Memory B cell (primary cell): Measurements from ENCODE around the gene SLC27A2.

Experiments used
- ATAC-seq: fragments of 150-1000 bp; cut with Tn5 transposase; 2 replicates; pipeline ENCODE4 v1.10.0; 2021; ENCODE audit warnings: low read depth, mild to moderate bottlenecking, moderate library complexity
- DNase-seq, 2 donors: peaks; one replicate each; pipeline ENCODE4 v3.0.0; 2022; ENCODE audit warnings: low spot score in 2 of 2
- H3K27ac Mint-ChIP-seq: one replicate; pipeline ENCODE4 v1.8.0; 2022; ENCODE audit warnings: mild to moderate bottlenecking, moderate library complexity, mixed read lengths
- H3K27me3 Mint-ChIP-seq: one replicate; pipeline ENCODE4 v1.8.0; 2022; ENCODE audit warnings: mixed read lengths
- H3K36me3 Mint-ChIP-seq: one replicate; pipeline ENCODE4 v1.8.0; 2022; ENCODE audit warnings: mild to moderate bottlenecking, mixed read lengths
- H3K4me1 Mint-ChIP-seq: one replicate; pipeline ENCODE4 v1.8.0; 2022; ENCODE audit warnings: mixed read lengths
- H3K4me3 Mint-ChIP-seq: one replicate; pipeline ENCODE4 v1.8.0; 2022; ENCODE audit warnings: mild to moderate bottlenecking, moderate library complexity, mixed read lengths
- H3K9me3 Mint-ChIP-seq: one replicate; pipeline ENCODE4 v1.8.0; 2022; ENCODE audit warnings: mixed read lengths

The SLC27A2 gene

DNA sequence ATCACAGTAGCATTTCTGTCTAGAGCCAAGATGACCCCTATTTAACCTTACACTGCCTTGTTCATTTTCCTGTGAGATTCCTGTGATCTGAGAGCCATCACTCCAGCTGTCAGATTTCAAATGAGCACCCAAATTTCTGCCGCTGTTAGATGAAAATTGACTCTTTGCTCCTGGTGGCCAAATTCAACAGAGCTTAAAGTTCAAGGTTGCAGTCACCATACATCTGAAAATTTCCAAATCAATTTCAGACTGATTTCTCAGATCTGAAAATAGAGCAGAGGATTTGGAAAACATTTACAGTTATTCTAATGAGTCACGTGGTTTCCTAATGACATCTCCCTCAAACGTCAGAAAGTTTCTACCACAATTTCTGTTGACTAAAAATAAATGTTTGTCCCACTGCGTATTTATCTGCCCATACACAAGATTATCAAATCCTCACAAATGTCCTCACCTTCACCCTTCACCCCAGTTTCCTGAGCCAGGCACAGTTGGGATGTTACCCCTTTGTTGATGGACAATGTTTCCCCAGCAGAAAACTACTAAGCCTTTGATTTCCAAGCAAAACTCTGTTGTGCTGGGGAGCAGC, 67.1 kb downstream of the SLC27A2 start:
- Mint-ChIP-seq H3K27ac (peak overlapping the region; percentile 79), H3K4me1 (peaks cover 10% of the 10 kb centered on the region)
- ATAC-seq: no peak

GRCh38 chr15:50249704-50250103, 67.7 kb downstream of the SLC27A2 start:
- Mint-ChIP-seq H3K27ac (no peak overlapping the region), H3K4me1 (peaks cover 10% of the 10 kb centered on the region), H3K36me3 (no peaks in the 10 kb centered on the region), H3K9me3 (peaks cover 1% of the 10 kb centered on the region), H3K4me3 (no peak overlapping the region), H3K27me3 (peaks cover 2% of the 10 kb centered on the region)
- no peak for DNase-seq
- ATAC-seq: no peak

More for the DNA sequence above, 67.1 kb downstream of the SLC27A2 start:
- H3K27me3 Mint-ChIP-seq: no peaks in the 10 kb centered on the region
- no peaks in the 10 kb centered on the region for H3K36me3 Mint-ChIP-seq
- no peak overlapping the region for H3K4me3 Mint-ChIP-seq
- DNase-seq: no peak
- H3K9me3 Mint-ChIP-seq: peaks cover 1% of the 10 kb centered on the region

GRCh38 chr15:50250760-50251394, 68.9 kb downstream of the SLC27A2 start:
- no peak overlapping the region for H3K27ac Mint-ChIP-seq
- ATAC-seq (no peak), DNase-seq (no peak)
- no peaks in the 10 kb centered on the region for H3K9me3 Mint-ChIP-seq
- H3K36me3 Mint-ChIP-seq: no peaks in the 10 kb centered on the region
- peaks cover 2% of the 10 kb centered on the region for H3K27me3 Mint-ChIP-seq
- H3K4me1 Mint-ChIP-seq: peaks cover 10% of the 10 kb centered on the region
- H3K4me3 Mint-ChIP-seq: no peak overlapping the region

GRCh38 chr15:50251638-50252182, 69.7 kb downstream of the SLC27A2 start:
- DNase-seq (no peak), ATAC-seq (no peak)
- no peak overlapping the region for H3K27ac Mint-ChIP-seq
- H3K27me3 Mint-ChIP-seq: peaks cover 2% of the 10 kb centered on the region
- no peak overlapping the region for H3K4me3 Mint-ChIP-seq
- H3K4me1 Mint-ChIP-seq: peaks cover 10% of the 10 kb centered on the region
- no peaks in the 10 kb centered on the region for H3K36me3 Mint-ChIP-seq
- no peaks in the 10 kb centered on the region for H3K9me3 Mint-ChIP-seq

DNA sequence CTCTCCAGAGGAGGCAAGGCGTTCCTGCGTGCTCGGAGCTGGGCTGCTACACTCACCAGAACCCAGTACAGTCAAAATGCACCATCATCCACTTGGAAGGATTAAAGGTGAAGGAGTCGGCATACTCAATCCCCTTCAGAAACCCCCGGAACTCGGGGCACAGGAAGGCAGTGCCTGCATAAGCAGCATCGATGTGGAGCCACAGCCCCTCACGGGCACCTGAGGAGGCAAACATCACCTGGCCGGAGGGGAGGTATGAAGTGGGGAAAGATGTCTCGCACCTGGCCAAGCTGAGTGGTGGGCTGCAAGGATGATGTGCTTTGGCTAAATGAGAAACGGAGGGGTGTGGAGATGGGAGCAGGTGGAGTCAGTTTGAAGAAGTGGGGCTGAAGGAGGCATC, 70.6 kb downstream of the SLC27A2 start:
- Mint-ChIP-seq H3K27me3 (peaks cover 2% of the 10 kb centered on the region), H3K4me3 (no peak overlapping the region), H3K27ac (no peak overlapping the region), H3K36me3 (no peaks in the 10 kb centered on the region), H3K9me3 (no peaks in the 10 kb centered on the region), H3K4me1 (peaks cover 6% of the 10 kb centered on the region)
- ATAC-seq (no peak), DNase-seq (no peak)

DNA sequence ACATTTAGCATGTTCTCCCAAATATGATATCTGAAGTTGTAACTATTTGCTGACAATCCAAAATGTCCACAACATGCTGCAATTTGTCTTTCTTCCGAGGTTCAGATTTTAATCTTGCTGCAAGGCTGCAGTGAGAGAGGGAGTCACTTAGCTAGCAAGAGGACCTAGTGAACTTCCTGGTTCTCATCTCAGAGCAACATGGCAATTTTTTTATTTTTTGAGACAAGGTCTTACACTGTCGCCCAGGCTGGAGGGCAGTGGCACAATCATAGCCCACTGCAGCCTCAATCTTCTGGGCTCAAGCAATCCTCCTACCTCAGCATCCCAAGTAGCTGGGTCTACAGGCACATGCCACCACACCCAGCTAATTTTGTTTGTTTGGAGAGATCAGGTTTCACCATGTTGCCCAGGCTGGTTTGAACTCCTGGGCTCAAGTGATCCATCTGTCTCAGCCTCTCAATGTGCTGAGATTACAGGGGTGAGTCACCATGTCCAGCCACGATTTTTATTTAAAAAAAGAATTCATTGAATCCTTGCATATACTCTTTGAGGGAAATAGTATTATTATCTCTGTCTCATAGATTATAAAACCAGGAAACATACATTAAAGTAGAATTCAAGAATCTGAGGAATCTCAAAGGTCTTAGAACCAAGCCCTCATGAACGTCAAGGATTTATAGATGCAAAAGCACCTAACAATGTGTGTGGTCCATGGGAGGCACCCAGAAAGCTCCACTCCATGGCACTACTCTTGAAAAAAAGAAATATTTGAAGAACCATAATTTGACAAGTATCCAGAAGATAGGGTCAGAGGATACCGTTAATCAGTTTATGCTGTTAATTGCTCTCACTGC, 74.4 kb downstream of the SLC27A2 start:
- no peak for DNase-seq

DNA sequence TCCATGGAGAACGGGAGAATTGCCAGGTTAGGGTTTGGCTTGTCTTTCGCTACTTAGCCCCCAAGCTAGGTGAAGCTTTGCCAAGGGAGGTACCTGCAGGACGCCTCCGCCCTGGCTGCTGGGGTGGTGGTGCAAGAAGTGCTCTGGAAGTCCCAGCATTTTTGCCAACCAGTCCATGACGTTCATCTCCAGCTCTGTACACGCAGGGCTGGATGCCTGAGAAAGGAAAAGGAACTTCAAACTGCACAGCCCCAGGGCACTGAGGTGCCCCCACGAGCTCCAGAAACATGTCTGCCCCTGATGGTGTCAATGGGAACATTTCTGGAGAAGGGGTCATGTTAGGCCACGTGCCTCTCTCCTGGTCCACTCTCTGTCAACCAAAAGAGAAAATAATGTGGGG, 75.3 kb downstream of the SLC27A2 start:
- ATAC-seq (no peak), DNase-seq (no peak)
- Mint-ChIP-seq H3K27ac (no peak overlapping the region), H3K36me3 (no peaks in the 10 kb centered on the region), H3K27me3 (peaks cover 2% of the 10 kb centered on the region), H3K4me1 (peaks cover 5% of the 10 kb centered on the region), H3K4me3 (no peak overlapping the region), H3K9me3 (no peaks in the 10 kb centered on the region)

More for the DNA sequence above, 74.4 kb downstream of the SLC27A2 start:
- ATAC-seq: no peak
- Mint-ChIP-seq H3K9me3 (no peaks in the 10 kb centered on the region), H3K27ac (no peak overlapping the region), H3K4me3 (no peak overlapping the region), H3K27me3 (peaks cover 2% of the 10 kb centered on the region), H3K36me3 (no peaks in the 10 kb centered on the region), H3K4me1 (peaks cover 5% of the 10 kb centered on the region)

GRCh38 chr15:50257924-50258323, 75.9 kb downstream of the SLC27A2 start:
- H3K27me3 Mint-ChIP-seq: peaks cover 2% of the 10 kb centered on the region
- H3K4me1 Mint-ChIP-seq: peaks cover 9% of the 10 kb centered on the region
- no peak overlapping the region for H3K4me3 Mint-ChIP-seq
- DNase-seq (no peak), ATAC-seq (no peak)
- H3K27ac Mint-ChIP-seq: no peak overlapping the region
- H3K36me3 Mint-ChIP-seq: no peaks in the 10 kb centered on the region
- no peaks in the 10 kb centered on the region for H3K9me3 Mint-ChIP-seq

DNA sequence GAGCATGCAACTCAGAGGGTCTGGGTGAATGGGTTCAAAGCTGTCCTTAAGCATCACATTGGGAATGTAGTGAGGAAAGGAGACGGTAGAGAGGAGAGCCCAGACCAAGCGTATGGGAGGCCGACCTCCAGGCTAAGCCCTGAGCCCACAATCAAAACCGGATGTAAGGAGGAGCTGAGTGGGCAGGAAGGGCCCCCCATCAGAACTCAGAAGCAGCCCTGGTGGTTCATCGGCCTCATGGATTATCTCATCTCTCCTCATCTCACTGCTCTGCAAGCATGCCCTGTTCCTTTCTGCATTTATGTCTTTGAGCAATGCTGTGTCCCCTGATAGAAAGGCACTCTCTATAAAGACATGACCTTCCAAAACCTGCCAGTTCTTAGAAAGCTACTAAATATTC, 77.3 kb downstream of the SLC27A2 start:
- H3K36me3 Mint-ChIP-seq: no peaks in the 10 kb centered on the region
- no peaks in the 10 kb centered on the region for H3K9me3 Mint-ChIP-seq
- no peak for DNase-seq
- peaks cover 2% of the 10 kb centered on the region for H3K27me3 Mint-ChIP-seq
- no peak for ATAC-seq
- H3K27ac Mint-ChIP-seq: no peak overlapping the region
- no peak overlapping the region for H3K4me3 Mint-ChIP-seq
- peaks cover 9% of the 10 kb centered on the region for H3K4me1 Mint-ChIP-seq

GRCh38 chr15:50260969-50261496, 79.0 kb downstream of the SLC27A2 start:
- no peak overlapping the region for H3K4me3 Mint-ChIP-seq

DNA sequence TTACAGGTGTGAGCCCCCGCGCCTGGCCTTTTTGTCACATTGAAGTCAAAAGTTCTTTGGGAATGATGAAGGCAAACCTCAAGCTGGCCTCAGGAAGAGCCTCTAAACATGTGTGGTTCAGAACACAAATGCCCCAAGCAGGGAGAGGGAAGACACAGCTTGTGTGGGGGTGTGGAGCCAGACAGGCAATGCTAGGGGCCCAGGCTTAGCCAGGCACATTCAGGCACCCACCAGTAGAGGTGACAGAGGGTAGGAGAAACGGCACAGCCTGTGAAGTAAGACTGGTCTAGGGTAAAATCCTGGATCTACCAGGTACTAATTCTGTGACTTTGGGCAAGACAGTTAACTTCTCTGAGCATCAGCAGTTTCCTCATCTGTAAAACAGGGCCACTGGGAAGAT, 80.0 kb downstream of the SLC27A2 start:
- H3K9me3 Mint-ChIP-seq: peaks cover under 1% of the 10 kb centered on the region
- peaks cover 1% of the 10 kb centered on the region for H3K36me3 Mint-ChIP-seq
- DNase-seq: no peak
- H3K4me1 Mint-ChIP-seq: peaks cover 9% of the 10 kb centered on the region
- H3K27ac Mint-ChIP-seq: no peak overlapping the region
- peaks cover 2% of the 10 kb centered on the region for H3K27me3 Mint-ChIP-seq
- no peak for ATAC-seq
- H3K4me3 Mint-ChIP-seq: no peak overlapping the region

More at GRCh38 chr15:50260969-50261496, 79.0 kb downstream of the SLC27A2 start:
- DNase-seq: no peak
- peaks cover 9% of the 10 kb centered on the region for H3K4me1 Mint-ChIP-seq
- H3K27ac Mint-ChIP-seq: no peak overlapping the region
- no peaks in the 10 kb centered on the region for H3K36me3 Mint-ChIP-seq
- no peaks in the 10 kb centered on the region for H3K9me3 Mint-ChIP-seq
- H3K27me3 Mint-ChIP-seq: no peaks in the 10 kb centered on the region
- no peak for ATAC-seq

DNA sequence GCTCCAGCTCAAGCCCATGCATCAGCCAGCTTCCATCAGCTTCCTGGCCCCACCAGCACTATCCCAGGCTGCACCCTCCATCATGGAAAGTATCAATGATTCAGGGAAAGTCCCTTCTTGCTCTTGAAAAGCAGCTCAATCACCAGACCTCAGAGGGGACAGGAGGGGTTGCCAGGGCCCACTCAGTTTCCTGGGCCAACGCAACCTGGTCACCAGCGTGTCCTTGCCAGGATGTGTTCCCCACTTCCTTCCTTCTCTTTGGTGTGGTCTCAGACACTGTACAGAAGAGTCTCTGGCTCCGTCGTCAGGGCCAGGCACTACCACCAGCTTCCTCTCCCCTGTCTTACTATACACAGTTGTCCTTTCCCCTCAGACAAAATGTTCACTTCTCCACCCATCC, 80.5 kb downstream of the SLC27A2 start:
- ATAC-seq: peak; percentile 22
- H3K4me1 Mint-ChIP-seq: peaks cover 9% of the 10 kb centered on the region
- peaks cover 5% of the 10 kb centered on the region for H3K27me3 Mint-ChIP-seq
- peaks cover 4% of the 10 kb centered on the region for H3K36me3 Mint-ChIP-seq
- no peak overlapping the region for H3K4me3 Mint-ChIP-seq
- peaks cover 4% of the 10 kb centered on the region for H3K9me3 Mint-ChIP-seq
- no peak overlapping the region for H3K27ac Mint-ChIP-seq
- DNase-seq: no peak

DNA sequence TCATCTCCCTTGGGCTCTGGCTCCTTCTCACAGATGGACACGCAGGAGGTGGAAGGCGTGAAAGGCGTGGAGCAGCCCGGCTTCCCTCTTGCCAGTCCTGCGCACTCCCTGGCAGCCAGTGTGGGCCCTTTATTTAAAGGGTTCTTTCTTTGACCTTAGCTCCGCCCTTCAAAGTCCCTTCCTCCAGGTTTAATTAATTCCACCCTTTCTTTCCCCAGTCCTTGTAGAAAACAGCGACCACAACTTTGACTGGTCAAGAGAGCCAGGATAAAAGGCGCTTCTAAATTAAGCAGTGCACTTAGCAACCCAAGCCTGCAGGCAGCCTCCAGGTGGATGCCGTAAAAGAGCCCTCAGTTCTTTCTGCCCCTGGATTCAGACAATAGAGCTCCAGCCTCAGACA, 83.6 kb downstream of the SLC27A2 start, which contains the start of gene HDC:
Gene HDC (minus strand): TSS at position 107 of the 400 bp plus-strand sequence. CDS start 103 bp downstream, at position 4.
- Mint-ChIP-seq H3K27me3 (peaks cover 5% of the 10 kb centered on the region), H3K36me3 (peaks cover 4% of the 10 kb centered on the region), H3K27ac (no peak within 1 kb of the TSS), H3K4me3 (no peak within 1 kb of the TSS), H3K9me3 (peaks cover 4% of the 10 kb centered on the region), H3K4me1 (peaks cover 5% of the 10 kb centered on the region)
- ATAC-seq (no peak), DNase-seq (no peak)

GRCh38 chr15:50267577-50267976, 85.6 kb downstream of the SLC27A2 start:
- H3K4me3 Mint-ChIP-seq: no peak overlapping the region
- no peak overlapping the region for H3K27ac Mint-ChIP-seq
- DNase-seq: no peak
- H3K4me1 Mint-ChIP-seq: peaks cover 3% of the 10 kb centered on the region
- peaks cover 5% of the 10 kb centered on the region for H3K27me3 Mint-ChIP-seq
- peaks cover 4% of the 10 kb centered on the region for H3K9me3 Mint-ChIP-seq
- no peak for ATAC-seq
- peaks cover 4% of the 10 kb centered on the region for H3K36me3 Mint-ChIP-seq
